Stimulated activated naive CD8-positive, alpha-beta T cell treated with anti-CD3 and anti-CD28 coated beads, Interleukin-15, Interleukin-2, amounts not matched to agents 100 U/mL and 50 U/mL, for 24 hours (primary cell): ENCODE measurements around the gene PHYHIPL.

Experiments
- ATAC-seq: fragments of 150-1000 bp; cut with Tn5 transposase; one replicate; pipeline ENCODE4 v1.10.0; 2021
- DNase-seq: peaks from one replicate; pipeline ENCODE4 v3.0.0; 2021

The PHYHIPL gene

DNA sequence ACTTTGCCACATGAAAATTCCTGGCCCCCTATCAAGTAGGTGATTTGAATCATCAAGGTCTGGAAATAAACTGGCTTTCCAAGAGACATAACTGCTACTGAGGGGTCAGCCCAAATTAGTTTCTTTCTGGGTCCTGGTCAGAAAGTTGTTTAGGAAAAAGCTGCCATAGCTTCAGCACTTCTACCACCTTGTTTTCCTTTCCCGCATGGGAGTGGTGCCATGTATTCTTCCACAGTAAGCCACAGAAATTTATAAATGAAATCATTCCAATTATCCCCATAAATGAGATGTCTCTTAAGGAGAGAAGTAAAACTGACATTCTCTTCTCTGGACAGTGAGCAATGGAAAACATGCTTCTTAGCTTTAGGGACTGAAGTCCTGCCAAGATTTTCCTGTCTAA is 80.8 kb downstream of the PHYHIPL start:
- ATAC-seq = no peak

DNA sequence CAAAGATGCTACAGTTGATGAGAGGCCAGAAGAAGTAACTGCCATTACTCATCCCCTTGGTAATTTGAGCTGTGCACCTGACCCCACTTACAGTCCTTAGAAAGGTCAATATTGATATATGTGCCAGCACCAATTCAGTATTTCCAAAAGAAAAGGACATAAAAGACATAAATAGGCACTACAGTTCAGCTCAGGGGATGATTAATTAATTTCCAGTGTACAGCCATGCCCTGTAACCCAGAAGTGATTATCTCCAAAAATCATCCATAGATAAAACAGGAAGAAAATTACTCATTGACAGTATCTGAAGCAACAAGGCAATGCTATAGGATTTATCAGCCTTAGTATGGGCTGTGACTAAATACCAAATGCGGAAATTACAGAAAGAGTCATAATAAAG is 82.4 kb downstream of the PHYHIPL start:
- ATAC-seq (no peak), DNase-seq (no peak)

More for the DNA sequence above, 80.8 kb downstream of the PHYHIPL start:
- no peak for DNase-seq

DNA sequence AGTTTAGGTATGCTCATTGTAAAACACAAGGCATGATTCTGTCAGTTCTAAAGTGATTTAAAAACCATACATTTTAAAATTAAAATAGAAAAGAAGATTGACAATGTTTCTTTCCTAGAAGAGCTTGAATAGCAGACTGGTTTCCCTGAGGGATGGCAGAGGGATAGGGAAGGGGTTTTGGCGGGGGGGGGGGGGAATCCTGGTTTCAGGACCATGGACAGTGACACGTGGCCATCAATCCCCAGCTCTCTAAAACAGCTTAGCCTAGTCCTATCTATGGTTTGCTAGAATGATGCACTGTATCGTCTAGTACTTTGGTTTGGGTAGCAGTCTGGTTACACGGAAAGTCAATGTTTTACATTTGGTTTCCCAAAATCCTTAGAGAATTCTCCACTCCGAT is 88.7 kb downstream of the PHYHIPL start:
- DNase-seq (no peak), ATAC-seq (no peak)

DNA sequence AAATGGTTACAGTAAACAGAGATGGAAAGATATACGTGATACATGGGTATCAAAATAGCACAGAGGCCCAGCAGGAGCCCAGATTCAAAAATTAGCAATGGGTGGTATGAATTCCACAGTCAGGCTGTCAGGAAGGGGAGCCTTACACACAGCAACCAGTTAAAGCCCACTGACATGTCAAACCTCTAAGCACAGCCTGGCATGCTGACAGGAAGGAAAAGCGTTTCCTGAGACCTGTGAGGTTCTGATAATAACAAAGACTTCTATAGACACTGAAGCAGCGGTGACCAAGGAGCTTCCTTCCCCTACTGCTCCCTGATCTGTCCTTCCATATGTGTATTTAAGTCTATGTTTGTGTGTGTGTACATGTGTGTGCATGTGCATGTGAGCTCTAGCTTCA is 89.9 kb downstream of the PHYHIPL start:
- ATAC-seq (no peak), DNase-seq (no peak)

DNA sequence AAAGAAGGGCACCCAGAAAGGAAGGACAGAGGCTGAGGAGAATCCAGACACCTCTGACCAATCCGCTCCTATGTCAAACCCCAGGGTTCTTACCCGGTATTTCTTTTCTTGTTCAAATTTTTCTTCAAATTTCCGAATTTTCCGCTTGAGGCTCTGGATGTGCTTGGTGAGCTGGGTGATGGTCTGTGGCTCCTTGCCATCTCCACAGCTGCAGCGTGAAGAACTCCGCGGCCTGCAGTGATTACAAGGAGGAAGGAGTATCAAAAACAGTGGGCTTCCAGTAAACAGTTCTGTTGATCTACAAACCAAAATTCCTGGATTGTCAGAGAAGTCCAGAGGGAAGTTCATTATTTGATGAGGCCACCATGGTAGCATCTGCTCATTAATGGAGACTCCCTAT is 92.0 kb downstream of the PHYHIPL start:
- DNase-seq = no peak
- ATAC-seq = no peak

DNA sequence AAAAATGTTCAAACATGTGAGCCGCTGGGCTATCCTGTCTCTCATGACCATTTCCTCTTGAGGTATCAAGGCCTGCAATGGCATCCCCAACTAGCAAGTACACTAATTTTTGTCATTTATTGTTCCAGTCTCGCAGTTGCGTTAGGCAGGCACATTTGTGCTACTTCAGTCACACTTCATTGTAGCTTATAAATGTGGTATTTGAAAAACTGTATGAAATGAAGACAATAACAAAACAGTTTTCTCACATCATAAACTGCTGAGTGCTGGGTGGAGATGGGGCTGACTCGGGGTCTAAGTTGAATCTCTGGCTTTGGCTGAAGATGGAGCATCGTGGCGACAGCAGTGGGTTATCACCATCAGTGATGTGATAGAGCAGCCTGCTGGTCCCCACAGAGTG is 93.2 kb downstream of the PHYHIPL start:
- no peak for ATAC-seq
- no peak for DNase-seq

DNA sequence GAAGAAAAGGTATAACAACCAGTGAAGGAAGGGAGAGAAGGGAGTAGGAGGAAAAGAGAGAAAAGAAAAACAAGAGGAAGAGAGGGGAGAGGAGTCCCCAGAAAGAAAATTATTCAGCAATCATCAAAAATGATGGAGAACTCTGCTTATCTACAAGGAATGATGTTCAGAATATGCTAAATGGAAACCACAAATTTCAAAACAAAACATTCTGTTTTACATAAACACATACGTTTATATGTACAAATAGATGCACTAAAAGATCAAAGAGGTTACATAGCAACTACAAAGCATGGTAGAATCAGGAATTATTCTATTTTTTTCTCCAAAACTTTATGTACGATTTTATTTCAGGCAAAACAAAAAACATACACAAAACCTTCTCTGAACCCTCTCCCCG is 94.0 kb downstream of the PHYHIPL start:
- ATAC-seq (no peak), DNase-seq (no peak)

DNA sequence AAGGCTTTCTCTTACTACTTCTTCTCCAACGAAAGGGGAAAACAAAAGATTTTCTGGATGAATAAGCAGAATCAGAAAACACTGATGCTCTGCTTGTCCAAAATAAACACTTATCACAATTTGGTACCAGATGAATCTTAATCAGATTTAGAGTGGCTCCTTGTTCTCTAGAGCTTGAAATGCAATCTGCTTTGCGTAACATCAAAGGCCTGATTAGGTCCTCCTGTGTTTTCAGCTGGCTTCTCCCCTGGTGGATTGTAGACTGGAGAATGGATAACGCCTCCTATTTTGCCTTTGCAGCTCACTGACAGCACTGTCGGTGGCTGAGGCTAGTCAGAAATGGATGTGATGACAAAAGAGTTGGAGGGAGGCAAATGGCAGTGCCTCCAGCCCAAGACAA is 94.7 kb downstream of the PHYHIPL start:
- ATAC-seq = no peak
- no peak for DNase-seq

DNA sequence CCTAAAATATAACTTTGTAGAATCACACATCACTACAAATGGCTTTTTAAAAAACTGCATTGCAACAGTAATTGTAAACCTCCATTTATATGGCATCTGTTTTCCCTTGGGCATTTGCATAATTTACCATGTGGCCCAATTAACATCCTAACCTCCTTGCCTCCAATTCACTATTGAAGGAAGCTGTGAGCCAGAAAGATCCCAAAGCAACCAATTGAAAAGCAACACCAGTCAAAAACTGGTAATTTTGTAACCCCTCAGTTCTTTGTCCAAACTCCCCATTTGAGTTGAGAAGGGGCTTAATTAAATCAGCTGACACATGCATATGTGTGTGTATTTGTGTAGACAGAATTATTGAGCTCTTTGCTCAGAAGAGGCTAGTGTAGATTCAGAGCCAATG is 95.6 kb downstream of the PHYHIPL start:
- DNase-seq (no peak), ATAC-seq (no peak)

DNA sequence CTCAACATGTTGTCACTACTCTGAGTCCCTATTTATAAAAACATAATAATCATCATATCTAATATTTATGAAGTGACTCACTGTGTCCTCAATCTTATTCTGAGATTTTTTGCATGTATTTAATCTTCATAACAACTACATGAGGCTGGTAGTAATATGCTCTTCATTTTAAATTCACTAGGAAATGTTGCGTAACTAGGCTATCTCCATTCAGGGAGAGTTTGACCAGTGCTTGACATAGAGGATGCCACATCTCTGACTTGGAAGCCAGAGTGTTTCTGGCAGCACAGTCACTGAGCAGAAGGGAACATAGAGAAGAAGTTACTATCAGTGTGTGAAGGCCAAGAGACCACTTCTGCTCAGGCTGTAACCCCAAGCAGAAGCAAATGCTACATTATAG is 97.0 kb downstream of the PHYHIPL start:
- no peak for DNase-seq
- no peak for ATAC-seq

DNA sequence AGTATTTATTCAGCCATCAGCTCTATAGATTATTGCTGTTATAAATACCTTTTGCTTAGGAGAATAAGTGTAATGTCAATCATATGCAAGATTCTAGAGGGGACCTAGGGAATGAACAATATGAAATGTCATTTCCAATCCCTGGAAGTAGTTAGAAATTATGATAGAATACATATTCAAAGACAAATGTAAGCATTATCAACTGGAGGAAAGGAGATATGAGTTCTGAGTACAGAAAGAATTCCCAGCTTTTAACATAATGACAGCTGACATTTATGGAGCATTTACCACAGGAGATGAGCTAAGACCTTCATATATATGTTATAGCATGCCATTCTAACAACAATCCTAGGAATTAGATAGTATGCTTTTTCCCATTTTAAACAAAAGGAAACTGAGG is 99.7 kb downstream of the PHYHIPL start:
- no peak for DNase-seq
- ATAC-seq = no peak

DNA sequence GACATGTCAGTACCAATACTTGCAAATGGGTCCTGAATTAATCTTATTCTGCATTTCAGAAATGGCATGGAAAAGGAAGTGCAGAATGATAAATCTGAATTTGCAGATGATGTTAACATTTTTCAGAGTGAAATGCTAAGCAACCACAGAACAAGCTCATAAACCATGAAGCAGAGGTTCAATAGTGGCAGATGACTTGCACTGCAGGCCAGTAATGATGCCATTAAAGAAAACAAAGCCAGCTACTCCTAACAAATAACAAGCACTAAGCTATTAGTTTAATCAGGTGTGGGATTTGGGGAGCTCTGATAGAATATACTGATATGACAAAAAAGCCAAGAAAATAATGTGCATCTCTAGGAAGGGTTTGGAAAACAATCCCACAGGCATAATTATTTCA is 100.5 kb downstream of the PHYHIPL start:
- DNase-seq (no peak), ATAC-seq (no peak)

DNA sequence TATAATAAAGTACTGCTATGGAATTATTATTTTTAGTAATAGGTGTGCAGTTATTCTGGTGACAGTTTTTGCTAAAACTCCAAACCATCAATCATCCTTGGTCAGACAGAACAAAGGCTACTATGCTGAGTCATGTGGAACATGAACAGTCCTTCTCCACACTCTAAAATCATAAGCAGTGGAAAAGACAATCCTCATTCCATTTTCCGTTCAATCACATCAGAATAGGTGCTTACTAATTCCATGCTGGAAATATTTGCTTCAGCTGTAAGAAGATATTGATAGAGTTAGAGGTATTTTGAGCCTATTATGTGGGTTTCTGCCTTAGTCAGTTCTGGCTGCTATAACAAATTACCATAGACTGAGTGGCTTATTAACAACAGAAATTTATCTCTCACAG is 103.0 kb downstream of the PHYHIPL start:
- no peak for ATAC-seq
- DNase-seq = no peak

DNA sequence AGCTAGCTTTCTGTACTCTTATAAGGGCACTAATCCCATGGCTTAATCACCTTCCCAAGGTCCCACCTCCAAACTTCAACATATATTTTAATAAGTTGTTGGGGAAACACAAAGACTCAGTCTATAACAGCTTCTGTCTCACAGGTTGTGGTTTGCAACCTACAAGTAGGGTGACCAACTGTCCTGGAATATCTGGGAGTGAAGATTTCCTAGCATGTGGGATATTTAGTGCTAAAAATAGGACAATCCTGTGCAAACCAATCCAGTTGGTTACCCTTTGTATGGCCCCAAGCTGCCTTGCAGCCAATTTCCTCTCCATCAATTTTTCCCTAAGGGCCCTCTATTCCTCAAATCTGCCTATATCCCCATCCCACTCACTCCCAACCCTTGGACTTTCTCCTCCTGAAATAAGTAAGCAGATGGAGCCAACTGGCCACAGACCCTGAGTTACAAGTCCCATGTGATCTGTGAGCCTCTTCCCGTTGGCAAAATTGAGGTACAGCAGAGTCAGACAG is 103.6 kb downstream of the PHYHIPL start:
- ATAC-seq = no peak
- DNase-seq = no peak

DNA sequence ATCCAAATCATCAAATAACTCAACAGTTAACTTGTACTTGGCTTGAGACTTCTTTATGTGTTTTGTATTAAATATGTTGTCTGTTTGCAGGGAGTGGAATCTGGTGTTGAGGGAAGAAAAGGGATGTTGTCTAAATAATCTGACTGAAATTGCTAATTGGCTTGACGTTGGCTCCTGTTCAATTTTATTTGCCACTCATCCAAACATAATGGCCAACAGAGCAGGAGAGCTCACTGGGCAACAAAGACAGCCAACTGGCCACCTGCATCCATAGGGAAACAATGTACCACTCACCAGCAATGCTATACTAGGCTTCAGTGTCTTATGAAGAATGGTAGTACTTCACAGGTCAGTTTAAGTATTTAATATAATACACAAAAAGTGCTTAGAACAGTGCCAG is 105.4 kb downstream of the PHYHIPL start:
- no peak for DNase-seq
- no peak for ATAC-seq

DNA sequence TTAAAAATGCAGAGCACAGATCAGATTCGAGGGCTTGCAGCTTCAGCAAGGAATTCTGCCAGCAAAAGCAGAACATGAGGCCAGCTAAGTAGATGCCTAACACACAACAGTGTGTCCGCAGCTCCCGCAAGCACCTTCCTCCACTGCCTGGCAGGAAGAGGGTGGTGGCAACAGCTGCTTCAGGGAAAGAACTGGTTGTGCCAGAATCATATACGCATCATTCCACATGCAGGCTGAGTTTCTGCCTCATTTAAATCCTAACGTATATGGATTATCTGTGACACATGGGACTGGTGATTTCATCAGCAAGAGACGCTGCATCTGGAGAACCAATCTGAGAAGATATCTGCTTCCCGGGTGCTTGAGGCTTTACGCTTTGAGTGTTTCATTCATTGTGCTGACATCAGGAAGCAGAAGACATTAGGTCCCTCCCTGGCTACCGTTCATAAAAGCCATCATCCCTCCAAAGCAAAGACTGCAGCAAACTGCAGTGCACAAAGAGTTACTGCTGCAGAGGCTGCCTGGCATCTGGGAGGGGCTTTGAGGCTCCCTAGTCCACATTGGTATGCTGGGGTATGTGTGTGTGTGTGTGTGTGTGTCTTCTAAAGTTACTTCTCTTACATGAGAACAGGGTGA is 107.1 kb downstream of the PHYHIPL start:
- no peak for DNase-seq
- no peak for ATAC-seq

DNA sequence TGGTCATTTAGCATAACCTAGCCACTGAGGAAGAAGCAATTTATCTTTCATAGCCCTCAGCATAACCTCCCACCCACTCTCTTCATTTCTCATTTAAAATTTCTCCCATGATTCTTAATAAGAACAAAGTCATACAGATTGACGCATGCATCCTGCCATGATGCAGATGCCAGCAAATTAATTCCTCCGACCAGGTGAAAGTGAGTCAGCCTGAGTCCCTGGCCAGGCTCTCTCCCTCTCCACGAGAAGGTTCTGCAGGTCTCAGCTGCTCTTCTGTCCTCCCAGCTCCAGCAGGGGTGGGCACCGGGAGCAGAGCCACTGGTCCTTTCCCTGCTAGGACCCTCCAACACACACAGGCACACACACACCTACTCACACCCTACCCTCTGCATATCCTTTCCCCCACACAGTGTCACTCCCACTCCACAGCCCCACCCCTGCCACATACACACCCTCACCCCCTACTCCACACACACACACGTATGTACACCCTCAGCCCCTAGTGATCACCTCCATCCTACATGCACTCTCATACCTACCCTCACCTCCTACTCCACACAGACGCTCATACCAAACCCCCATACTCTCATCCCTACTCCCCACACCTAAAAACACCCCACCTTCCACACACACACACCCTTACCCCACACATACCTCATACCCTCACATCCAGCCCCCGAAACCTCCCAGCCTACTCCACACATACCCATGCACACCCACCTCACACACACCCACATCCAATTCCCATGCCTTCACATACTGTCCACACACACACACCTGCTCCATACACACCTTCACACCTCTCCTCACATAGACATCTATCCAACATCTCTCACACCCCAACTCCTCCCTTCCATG is 107.9 kb downstream of the PHYHIPL start:
- DNase-seq (no peak), ATAC-seq (no peak)

DNA sequence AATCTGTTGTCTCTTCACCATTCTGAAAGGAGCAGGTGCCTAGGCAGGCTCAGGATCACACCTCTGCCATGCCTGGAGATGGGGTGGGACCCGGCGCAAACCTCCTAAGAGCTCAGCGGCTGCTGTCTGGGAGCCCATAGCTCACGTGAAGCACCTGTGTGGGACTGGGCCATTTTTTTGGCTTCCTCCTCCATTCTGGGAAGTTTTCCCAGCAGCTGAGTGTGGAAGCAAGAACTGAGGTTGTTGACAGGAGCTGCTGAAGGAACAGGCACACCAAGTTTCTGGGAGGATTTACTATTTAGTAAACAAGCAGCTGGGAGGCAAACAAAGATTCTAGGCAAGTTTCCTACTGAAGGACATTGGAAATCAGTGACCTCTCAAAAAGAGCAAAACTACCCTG is 108.6 kb downstream of the PHYHIPL start:
- ATAC-seq (no peak), DNase-seq (no peak)

DNA sequence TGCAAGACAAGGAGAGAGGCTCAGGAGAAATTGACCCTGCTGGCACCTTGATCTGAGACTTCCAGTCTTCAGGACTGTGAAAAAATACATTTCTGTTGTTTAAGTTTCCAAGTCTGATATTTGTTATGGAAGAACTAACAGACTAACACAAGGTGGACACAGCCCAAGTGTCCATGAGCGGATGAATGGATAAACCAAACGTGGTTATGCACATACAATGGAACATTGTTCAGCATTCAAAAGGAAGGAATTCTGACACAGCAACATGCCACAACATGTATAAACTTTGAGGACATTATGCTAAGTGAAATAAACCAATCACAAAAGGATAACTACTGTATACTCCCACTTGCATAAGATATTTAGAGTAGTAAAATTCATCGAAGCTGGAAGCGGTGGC is 109.4 kb downstream of the PHYHIPL start:
- ATAC-seq (no peak), DNase-seq (no peak)

DNA sequence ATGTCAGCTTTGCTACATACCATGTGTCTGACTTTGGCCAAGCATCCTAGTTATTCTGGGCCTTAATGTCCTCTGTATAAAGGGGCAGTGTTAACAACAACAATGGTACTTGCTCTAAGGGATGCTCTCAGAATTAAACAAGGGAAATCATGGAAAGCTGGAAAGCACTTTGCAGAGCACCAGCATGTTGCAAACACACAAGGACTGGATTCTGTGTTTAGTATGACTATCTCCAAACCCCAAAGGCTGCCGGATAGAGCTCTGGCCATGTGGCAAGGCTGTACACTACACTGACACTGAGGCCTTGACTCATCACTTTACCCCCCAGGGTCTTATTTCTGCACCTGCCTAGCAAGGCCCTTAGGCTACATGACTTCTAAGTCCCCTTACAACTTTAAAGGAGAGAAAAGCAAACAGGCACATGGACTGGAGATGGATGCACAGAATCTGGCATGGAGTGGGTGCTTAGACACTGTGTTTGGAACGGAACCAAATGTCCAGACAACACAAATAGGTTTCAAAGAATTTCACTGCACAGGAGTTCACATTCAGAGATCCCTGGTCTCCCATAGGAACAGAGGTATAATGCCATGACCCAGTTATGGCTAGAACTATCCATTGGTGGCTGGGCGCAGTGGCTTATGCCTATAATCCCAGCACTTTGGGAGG is 111.3 kb downstream of the PHYHIPL start:
- no peak for ATAC-seq
- DNase-seq = no peak

DNA sequence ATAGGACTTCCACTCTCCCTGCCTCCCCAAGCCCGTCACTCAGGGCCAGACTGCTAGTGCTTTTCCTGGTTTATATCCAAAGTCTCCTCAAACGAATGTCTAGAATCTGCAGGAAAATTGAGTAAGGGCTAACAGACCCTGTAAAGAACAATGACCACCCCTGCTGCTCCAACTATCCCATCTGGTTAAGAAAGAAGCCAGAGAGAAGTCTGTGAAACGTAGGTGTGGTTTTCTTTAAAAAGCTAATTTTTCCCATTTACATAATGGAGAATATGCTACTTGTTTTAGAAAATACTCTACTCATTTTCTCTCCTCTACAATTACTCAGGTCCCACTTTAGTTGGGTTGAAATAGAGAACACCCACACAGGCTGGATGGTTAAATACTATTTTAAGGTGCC is 113.4 kb downstream of the PHYHIPL start:
- no peak for ATAC-seq
- no peak for DNase-seq

DNA sequence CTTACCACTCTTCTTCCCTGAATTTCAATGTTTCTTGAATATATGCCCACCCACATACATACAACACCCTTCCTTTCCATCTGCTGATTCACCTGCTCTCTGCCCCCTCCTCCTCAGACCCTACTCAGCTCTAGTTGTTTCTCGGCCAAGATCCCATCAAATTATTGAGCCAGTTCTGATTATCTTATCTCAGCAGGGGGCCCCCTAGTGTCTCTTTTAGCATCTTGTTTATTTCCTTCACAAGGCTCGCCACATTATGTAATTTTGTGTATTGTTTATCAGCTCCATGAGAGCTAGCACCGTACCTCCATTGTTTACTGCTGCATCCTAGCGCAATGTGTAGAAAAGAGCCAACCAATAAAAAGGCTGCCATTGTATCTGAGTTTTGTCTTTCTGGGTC is 114.0 kb downstream of the PHYHIPL start:
- DNase-seq (no peak), ATAC-seq (no peak)
